MM.1S (cell line): ENCODE measurements around the gene DHRS12.

ENCODE experiments used
- CTCF ChIP-seq: fragments of 300-600 bp; sonication (generic); IDR thresholded peaks from 2 replicates; pipeline ENCODE4 v1.5.1; 2016; ENCODE audit warnings: antibody characterized with exemption, low read length, mixed read lengths
- EZH2 ChIP-seq: fragments of 300-600 bp; sonication (generic); optimal IDR thresholded peaks from 2 replicates; pipeline ENCODE3; 2017; ENCODE audit warnings: low read depth, mild to moderate bottlenecking, antibody characterized with exemption, low read length, mixed read lengths

GRCh38 chr13:51784097-51784496, 19.9 kb downstream of the DHRS12 start:
- no peak for TF ChIP-seq CTCF
- TF ChIP-seq EZH2: no peak
